Cardiac muscle cell (in vitro differentiated cells and primary cell): Measurements from ENCODE around the gene SPARC. TPM values are rescaled to one million over a fixed set of nuclear protein-coding genes. Genes with fewer than 3 reads are reported as not detected.

Source experiments
- DNase-seq, 2 donors: peaks; one replicate each; pipeline versions ENCODE4 v3.0.0 to v3.0.0-alpha.2; 2010 to 2017; ENCODE audit warnings: low read depth in 1 of 2, low spot score in 1 of 2
- H3K27ac ChIP-seq: fragments of 200-600 bp; sonication (generic); 2 replicates; pipeline ENCODE4 v1.5.1; 2016
- H3K27me3 ChIP-seq: fragments of 200-600 bp; sonication (generic); 2 replicates; pipeline ENCODE4 v1.6.0; 2016; ENCODE audit warnings: control low read depth
- H3K36me3 ChIP-seq: fragments of 200-600 bp; sonication (generic); 2 replicates; pipeline ENCODE4 v1.5.1; 2016; ENCODE audit warnings: control low read depth
- H3K4me1 ChIP-seq: fragments of 200-600 bp; sonication (generic); 2 replicates; pipeline ENCODE4 v1.8.1; 2017; ENCODE audit warnings: low read depth, mild to moderate bottlenecking, mixed run types
- H3K4me3 ChIP-seq: fragments of 200-600 bp; sonication (generic); 2 replicates; pipeline ENCODE4 v1.5.1; 2016; ENCODE audit warnings: mild to moderate bottlenecking
- H3K9me3 ChIP-seq: fragments of 200-600 bp; sonication (generic); 2 replicates; pipeline ENCODE4 v1.5.1; 2017; ENCODE audit warnings: low read depth, mild to moderate bottlenecking, control low read depth
- polyA plus RNA-seq: library from polyadenylated mRNA; unstranded; fragments of >200 nt; fragmentation: Nextera tagmentation; extraction: Ambion mirVana; gene quantifications from 2 replicates; pipeline ENCODE4 v1.2.1, GENCODE V29; 2016
- total RNA-seq: library from RNA; depleted of rRNA; stranded (reverse); fragments of >200 nt; gene quantifications from 2 replicates; pipeline ENCODE4 v1.2.3, GENCODE V29; 2016
- TF ChIP-seq, protein P1 (sequence below): IDR thresholded peaks from 2 replicates; pipeline ENCODE4 v1.5.1; 2012; ENCODE audit warnings: low read depth, mild to moderate bottlenecking, low read length

The SPARC gene
- total and polyA plus RNA-seq, 2 experiments from 2014 or later, result 130 to 705 TPM

DNA sequence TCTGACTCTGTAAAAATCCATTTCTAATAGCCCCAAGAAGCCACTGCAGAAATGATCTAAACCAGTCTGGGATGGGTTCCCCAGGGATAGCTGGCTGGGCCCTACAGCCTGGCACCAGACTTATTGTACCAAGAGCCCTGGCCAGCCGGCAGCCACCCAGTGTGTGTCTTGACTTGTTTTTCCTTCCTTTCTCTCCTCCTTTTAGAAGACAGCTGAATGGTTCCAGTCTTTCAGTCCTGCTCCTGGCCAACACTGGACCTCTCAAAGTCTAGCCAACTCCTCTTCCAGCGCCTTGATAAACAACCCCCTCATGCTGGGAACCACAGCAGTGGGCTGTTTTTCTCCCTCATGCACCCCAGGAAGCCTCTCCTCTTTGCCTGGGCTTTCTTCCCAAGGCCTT lies 37.6 kb upstream of the SPARC start:
- Histone ChIP-seq H3K36me3 (no peaks in the 10 kb centered on the region), H3K9me3 (no peaks in the 10 kb centered on the region), H3K27ac (no peak overlapping the region), H3K27me3 (no peaks in the 10 kb centered on the region), H3K4me1 (no peaks in the 10 kb centered on the region), H3K4me3 (no peak overlapping the region)
- DNase-seq, result no peak
- TF ChIP-seq, protein P1, sequence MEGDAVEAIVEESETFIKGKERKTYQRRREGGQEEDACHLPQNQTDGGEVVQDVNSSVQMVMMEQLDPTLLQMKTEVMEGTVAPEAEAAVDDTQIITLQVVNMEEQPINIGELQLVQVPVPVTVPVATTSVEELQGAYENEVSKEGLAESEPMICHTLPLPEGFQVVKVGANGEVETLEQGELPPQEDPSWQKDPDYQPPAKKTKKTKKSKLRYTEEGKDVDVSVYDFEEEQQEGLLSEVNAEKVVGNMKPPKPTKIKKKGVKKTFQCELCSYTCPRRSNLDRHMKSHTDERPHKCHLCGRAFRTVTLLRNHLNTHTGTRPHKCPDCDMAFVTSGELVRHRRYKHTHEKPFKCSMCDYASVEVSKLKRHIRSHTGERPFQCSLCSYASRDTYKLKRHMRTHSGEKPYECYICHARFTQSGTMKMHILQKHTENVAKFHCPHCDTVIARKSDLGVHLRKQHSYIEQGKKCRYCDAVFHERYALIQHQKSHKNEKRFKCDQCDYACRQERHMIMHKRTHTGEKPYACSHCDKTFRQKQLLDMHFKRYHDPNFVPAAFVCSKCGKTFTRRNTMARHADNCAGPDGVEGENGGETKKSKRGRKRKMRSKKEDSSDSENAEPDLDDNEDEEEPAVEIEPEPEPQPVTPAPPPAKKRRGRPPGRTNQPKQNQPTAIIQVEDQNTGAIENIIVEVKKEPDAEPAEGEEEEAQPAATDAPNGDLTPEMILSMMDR, result no peak

DNA sequence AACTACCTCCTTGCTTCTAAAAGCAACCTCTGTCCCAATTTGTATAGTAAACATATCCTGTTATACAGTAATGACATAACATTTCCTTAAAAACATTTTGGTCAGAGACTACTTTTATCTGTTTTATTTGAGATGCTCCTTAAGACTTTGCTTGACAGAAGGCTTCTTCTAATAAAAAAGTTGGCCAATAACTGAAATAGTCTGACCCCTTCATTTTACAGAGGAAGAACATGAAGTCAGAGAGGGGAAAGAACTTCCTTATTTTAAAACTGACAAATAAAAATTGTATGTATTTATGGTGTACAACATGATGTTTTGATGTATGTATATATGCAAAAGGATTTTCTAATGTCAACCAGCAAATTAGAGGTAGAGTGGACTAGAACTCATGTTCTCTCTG lies 35.8 kb upstream of the SPARC start:
- Histone ChIP-seq H3K9me3 (no peaks in the 10 kb centered on the region), H3K27me3 (no peaks in the 10 kb centered on the region), H3K36me3 (no peaks in the 10 kb centered on the region), H3K4me1 (no peaks in the 10 kb centered on the region), H3K4me3 (no peak overlapping the region), H3K27ac (no peak overlapping the region)
- TF ChIP-seq, protein P1, result no peak
- no peak for DNase-seq

DNA sequence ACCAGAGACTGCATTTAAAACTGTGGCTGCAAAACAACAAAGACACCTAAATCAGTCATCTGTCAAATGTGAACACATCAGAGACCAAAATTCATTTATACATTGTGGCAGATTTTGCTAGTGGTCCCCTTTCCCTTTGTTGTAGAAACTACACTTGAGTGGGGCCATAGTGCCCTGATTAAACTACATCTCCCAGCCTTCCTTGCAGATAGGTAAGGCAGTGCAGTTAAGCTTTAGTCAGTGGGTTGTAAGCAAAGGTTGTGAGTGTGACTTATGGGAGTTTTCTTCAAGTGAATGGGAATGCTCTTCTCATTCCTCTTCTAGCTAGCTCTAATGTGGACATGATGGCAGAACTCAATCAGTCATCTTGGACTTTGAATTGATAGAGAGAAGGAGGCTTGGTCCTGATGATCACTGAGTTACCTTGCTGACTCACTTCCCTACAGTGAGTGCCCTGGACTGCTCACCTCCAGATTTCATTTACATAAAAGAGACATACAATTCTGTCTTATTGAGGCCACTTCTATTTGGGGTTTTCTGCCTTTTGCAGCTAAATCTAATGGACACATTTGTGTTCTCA lies 35.2 kb upstream of the SPARC start:
- TF ChIP-seq, protein P1, result no peak
- Histone ChIP-seq H3K4me1 (no peaks in the 10 kb centered on the region), H3K9me3 (no peaks in the 10 kb centered on the region), H3K4me3 (no peak overlapping the region), H3K36me3 (no peaks in the 10 kb centered on the region), H3K27ac (no peak overlapping the region), H3K27me3 (no peaks in the 10 kb centered on the region)
- no peak for DNase-seq

DNA sequence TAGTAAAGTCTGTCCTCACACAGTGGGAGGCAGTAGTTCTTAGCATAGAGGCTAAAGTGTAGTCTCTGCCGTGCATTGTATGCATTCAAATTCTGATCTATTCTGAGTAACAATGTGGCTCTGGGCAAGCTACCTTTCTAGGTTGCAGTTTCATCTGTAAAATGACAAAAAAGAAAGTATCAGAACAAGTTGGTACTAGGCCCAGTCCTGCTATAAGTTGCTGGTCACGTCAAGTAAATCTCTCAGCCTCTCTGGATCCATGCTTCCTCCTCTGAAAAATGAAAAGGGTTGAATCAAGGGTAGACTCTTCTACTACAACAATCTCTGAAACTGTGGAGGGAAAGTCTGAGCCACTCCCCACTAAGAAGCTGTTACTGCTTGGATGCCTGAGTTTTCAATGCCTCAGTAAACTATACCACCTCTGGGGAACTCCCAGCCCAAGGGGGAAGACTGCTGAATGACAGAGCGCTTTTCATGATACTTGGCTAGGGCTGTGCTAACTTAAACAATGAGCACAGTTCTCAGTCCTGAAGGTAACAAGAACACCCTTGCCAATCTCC lies 34.5 kb upstream of the SPARC start:
- no peak for DNase-seq
- Histone ChIP-seq H3K4me3 (no peak overlapping the region), H3K27ac (no peak overlapping the region), H3K27me3 (no peaks in the 10 kb centered on the region), H3K9me3 (no peaks in the 10 kb centered on the region), H3K36me3 (no peaks in the 10 kb centered on the region), H3K4me1 (no peaks in the 10 kb centered on the region)
- TF ChIP-seq, protein P1, result no peak

DNA sequence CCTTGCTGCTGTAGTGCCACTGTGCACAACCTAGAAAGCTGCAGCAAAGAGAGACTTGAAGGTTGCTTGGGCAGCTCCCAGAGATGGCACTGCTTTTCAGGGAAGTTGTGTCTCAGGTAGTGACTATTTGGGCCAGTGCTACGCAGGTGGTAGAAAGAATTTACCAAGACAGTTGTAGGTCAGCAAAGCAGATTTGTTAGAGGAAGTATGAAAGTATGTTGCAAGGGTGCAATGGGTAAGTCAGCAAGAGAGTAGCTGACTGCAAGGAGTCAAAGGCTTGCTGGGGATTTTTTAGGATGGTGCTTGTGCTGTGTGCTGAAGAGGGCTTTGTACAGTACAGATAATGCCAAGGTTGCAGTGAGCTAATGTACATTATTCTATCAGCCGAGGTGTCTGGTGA lies 33.5 kb upstream of the SPARC start:
- H3K9me3 ChIP-seq, result no peaks in the 10 kb centered on the region
- H3K27ac ChIP-seq, result no peak overlapping the region
- DNase-seq, result no peak
- H3K36me3 ChIP-seq, result no peaks in the 10 kb centered on the region
- no peaks in the 10 kb centered on the region for H3K4me1 ChIP-seq
- no peaks in the 10 kb centered on the region for H3K27me3 ChIP-seq
- H3K4me3 ChIP-seq, result no peak overlapping the region
- TF ChIP-seq, protein P1, result no peak
